Measurements from ENCODE around the gene SDF2. TPM values are rescaled to one million over a fixed set of nuclear protein-coding genes. Genes with fewer than 3 reads are reported as not detected.

Gene SDF2
- total RNA-seq, 1 experiment from 2014 or later = 39.7 TPM

DNA sequence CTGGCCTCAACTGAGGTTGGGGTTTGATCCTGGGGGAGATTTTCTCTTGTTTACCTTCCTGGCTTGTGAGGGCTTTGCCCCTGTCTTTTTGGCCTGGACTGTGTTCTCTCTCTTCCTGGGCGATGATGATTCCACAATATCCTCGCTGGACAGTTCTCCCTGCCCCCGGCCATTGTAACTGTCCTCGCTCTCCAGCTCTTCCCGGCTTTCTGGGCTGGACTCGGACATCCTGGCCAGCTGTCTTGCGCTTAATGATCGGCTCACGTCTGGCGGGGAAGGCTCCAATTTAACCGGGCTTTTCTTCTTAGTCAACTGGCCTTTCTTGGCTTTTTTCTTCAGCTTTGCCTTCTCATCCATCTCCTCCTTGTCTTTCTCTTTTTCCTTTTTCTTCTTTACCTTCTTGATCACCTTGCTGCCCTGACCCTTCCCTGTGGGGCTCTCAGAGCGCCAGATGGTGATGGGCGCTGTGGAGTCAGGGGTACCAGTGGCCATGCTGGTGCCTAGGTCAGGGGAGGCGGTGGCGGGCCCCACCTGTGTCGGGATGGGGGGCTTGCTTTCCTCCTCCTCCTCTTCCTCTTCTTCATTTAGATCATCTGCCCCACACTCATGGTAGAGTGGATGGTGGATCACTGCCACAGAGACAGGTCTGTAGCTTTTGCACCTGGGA is 42.0 kb upstream of the SDF2 start:
- H3K4me2 ChIP-seq (ENCODE audit: low read depth, low read length, poor library complexity, severe bottlenecking) = no peak overlapping the region
- 0 out of 2 replicates have a peak, but pooled peaks cover 2% of the 10 kb centered on the region for H4K20me1 ChIP-seq (ENCODE audit: insufficient read depth, low read depth, low read length)
- no peaks in the 10 kb centered on the region for H3K4me1 ChIP-seq (ENCODE audit: low read length)
- H3K4me3 ChIP-seq (ENCODE audit: low read length) = no peak overlapping the region
- no peak for DNase-seq
- H3K9me3 ChIP-seq (ENCODE audit: low read length) = no peaks in the 10 kb centered on the region
- no peaks in the 10 kb centered on the region for H3K9me2 ChIP-seq (replicated peaks; ENCODE audit: insufficient read depth, low read length)
- no peaks in the 10 kb centered on the region for H3K79me2 ChIP-seq (ENCODE audit: low read length)
- H3K36me3 ChIP-seq (ENCODE audit: insufficient read depth, low read length) = peaks cover 30% of the 10 kb centered on the region; the same call in 1 of the 2 replicates
- H3K27me3 ChIP-seq (ENCODE audit: low read length) = no peaks in the 10 kb centered on the region
- no peak overlapping the region for H2AFZ ChIP-seq (ENCODE audit: low read length)
- no peak overlapping the region for H3K9ac ChIP-seq (ENCODE audit: low read length)
- no peak overlapping the region for H3K27ac ChIP-seq (ENCODE audit: low read length)

DNA sequence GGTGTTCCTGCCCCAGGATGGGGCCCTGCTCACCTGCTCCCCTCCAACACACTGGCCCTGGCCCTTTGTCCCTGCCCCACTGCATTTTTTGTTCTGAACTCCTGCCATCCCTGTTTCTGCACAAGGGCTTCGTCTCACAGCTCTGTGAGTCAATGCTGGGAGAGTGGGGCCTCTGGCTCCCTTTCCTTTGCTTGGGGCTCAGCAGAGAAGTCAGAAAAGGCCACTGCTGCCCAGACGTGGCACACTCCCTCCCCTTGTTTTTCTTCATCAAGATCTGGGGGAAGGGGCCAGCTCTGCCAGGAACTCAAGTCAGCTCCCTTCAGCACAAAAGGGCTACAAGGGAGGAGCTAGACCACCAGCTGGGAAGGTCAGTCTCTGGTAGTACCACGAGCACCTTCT is 41.0 kb upstream of the SDF2 start:
- no peak overlapping the region for H3K9ac ChIP-seq (ENCODE audit: low read length)
- H3K9me2 ChIP-seq (replicated peaks; ENCODE audit: insufficient read depth, low read length) = no peaks in the 10 kb centered on the region
- H3K9me3 ChIP-seq (ENCODE audit: low read length) = no peaks in the 10 kb centered on the region
- H3K27me3 ChIP-seq (ENCODE audit: low read length) = no peaks in the 10 kb centered on the region
- no peak for DNase-seq
- 0 out of 2 replicates have a peak, but pooled peaks cover 3% of the 10 kb centered on the region for H4K20me1 ChIP-seq (ENCODE audit: insufficient read depth, low read depth, low read length)
- no peaks in the 10 kb centered on the region for H3K79me2 ChIP-seq (ENCODE audit: low read length)
- no peak overlapping the region for H2AFZ ChIP-seq (ENCODE audit: low read length)
- no peak overlapping the region for H3K27ac ChIP-seq (ENCODE audit: low read length)
- peaks cover 39% of the 10 kb centered on the region; the same call in 1 of the 2 replicates for H3K36me3 ChIP-seq (ENCODE audit: insufficient read depth, low read length)
- H3K4me3 ChIP-seq (ENCODE audit: low read length) = no peak overlapping the region
- no peaks in the 10 kb centered on the region for H3K4me1 ChIP-seq (ENCODE audit: low read length)
- H3K4me2 ChIP-seq (ENCODE audit: low read depth, low read length, poor library complexity, severe bottlenecking) = no peak overlapping the region

DNA sequence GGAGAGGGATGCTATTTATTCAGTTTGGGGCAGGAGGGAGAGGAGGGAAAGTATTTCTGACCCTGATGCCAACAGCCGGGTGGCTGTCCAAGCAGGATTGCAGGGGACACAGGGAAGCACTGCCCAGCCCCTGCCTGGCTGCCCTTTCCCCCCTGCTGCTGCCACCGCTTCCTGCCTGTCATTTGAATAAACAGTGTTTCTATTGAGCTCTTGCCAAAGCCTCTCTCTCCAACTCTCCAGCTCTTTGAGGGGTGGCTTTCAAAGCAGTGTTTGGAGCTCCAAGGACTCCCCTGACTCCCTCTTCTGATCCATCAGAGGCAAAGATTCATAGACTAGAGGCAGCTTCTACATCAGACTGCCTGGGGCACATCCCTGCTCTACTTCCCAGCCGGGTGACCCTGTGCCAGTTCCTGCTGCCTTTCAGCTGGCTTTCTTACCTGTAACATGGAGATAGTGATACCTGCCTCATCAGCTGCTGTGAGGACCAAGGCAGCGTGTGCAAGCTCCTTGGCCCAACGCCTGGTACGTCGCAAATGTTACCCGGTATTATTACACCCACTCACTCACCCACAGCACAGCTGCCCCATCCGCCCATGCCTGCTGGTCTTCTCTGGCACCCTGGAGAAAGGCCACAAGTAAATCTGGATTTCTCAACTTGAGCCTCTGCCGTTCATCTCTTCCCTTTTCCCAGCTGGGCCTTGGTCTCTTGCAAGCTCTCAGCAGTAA is 40.5 kb upstream of the SDF2 start:
- Histone ChIP-seq H3K9me3 (ENCODE audit: low read length) (no peaks in the 10 kb centered on the region), H4K20me1 (ENCODE audit: insufficient read depth, low read depth, low read length) (0 out of 2 replicates have a peak, but pooled peaks cover 3% of the 10 kb centered on the region), H3K4me3 (ENCODE audit: low read length) (no peak overlapping the region), H3K27ac (ENCODE audit: low read length) (no peak overlapping the region), H3K4me1 (ENCODE audit: low read length) (no peaks in the 10 kb centered on the region), H3K9ac (ENCODE audit: low read length) (no peak overlapping the region), H3K4me2 (ENCODE audit: low read depth, low read length, poor library complexity, severe bottlenecking) (no peak overlapping the region), H2AFZ (ENCODE audit: low read length) (no peak overlapping the region), H3K36me3 (ENCODE audit: insufficient read depth, low read length) (peaks cover 44% of the 10 kb centered on the region; the same call in 1 of the 2 replicates), H3K27me3 (ENCODE audit: low read length) (no peaks in the 10 kb centered on the region), H3K9me2 (replicated peaks; ENCODE audit: insufficient read depth, low read length) (no peaks in the 10 kb centered on the region), H3K79me2 (ENCODE audit: low read length) (no peaks in the 10 kb centered on the region)
- DNase-seq = no peak

DNA sequence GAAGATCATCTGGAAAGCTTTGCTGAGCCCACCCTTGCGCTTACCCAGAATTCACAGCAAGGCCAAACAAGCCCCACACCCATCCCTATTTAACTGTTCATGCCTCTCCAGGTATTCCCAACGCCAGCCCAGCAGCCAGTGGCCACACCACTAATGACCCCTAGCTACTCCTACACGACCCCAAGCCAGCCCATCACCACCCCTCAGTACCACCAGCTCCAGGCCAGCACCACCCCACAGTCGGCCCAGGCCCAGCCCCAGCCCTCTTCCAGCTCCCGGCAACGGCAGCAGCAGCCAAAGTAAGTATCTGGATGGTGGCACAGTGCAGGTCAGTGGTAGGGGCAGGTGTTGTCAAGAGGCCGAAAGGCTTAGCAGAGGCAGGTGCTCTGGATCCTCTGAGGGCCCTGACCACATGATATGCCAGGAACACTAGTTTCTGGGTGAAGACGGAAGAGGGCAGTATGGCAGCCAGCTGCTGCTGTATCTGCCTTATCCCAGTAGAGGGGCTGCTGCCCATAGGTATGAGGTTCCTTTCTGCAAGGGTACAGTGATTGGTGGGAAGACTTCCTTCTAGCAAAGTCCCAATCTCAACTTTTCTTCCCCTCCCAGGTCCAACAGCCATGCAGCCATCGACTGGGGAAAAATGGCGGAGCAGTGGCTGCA is 39.3 kb upstream of the SDF2 start:
- Histone ChIP-seq H3K9me2 (replicated peaks; ENCODE audit: insufficient read depth, low read length) (no peaks in the 10 kb centered on the region), H2AFZ (ENCODE audit: low read length) (no peak overlapping the region), H4K20me1 (ENCODE audit: insufficient read depth, low read depth, low read length) (0 out of 2 replicates have a peak, but pooled peaks cover 3% of the 10 kb centered on the region), H3K9me3 (ENCODE audit: low read length) (no peaks in the 10 kb centered on the region), H3K27me3 (ENCODE audit: low read length) (no peaks in the 10 kb centered on the region), H3K79me2 (ENCODE audit: low read length) (no peaks in the 10 kb centered on the region), H3K36me3 (ENCODE audit: insufficient read depth, low read length) (peaks cover 49% of the 10 kb centered on the region; the same call in 1 of the 2 replicates), H3K9ac (ENCODE audit: low read length) (no peak overlapping the region), H3K4me2 (ENCODE audit: low read depth, low read length, poor library complexity, severe bottlenecking) (no peak overlapping the region), H3K27ac (ENCODE audit: low read length) (no peak overlapping the region), H3K4me1 (ENCODE audit: low read length) (no peaks in the 10 kb centered on the region), H3K4me3 (ENCODE audit: low read length) (no peak overlapping the region)
- no peak for DNase-seq

DNA sequence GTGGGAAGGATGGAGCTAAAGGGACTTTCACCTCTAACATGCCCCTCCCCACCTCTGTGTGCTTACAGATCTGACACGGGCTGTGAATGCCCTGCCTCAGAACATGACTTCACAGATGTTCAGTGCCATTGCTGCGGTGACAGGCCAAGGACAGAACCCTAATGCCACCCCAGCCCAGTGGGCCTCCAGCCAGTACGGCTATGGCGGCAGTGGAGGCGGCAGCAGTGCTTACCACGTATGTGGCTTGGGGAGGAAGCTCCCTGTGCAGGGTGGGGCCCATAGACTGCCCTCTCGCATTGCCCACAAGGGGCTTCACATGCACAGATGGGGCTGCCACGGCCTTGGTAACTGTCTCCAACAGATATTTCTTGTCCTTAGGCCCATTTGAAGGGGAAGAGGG is 38.6 kb upstream of the SDF2 start:
- DNase-seq = no peak
- Histone ChIP-seq H3K27ac (ENCODE audit: low read length) (no peak overlapping the region), H3K79me2 (ENCODE audit: low read length) (no peaks in the 10 kb centered on the region), H3K9me2 (replicated peaks; ENCODE audit: insufficient read depth, low read length) (no peaks in the 10 kb centered on the region), H4K20me1 (ENCODE audit: insufficient read depth, low read depth, low read length) (0 out of 2 replicates have a peak, but pooled peaks cover 3% of the 10 kb centered on the region), H3K27me3 (ENCODE audit: low read length) (no peaks in the 10 kb centered on the region), H3K9me3 (ENCODE audit: low read length) (no peaks in the 10 kb centered on the region), H3K36me3 (ENCODE audit: insufficient read depth, low read length) (peaks cover 53% of the 10 kb centered on the region), H2AFZ (ENCODE audit: low read length) (no peak overlapping the region), H3K4me2 (ENCODE audit: low read depth, low read length, poor library complexity, severe bottlenecking) (no peak overlapping the region), H3K9ac (ENCODE audit: low read length) (no peak overlapping the region), H3K4me1 (ENCODE audit: low read length) (no peaks in the 10 kb centered on the region), H3K4me3 (ENCODE audit: low read length) (no peak overlapping the region)

DNA sequence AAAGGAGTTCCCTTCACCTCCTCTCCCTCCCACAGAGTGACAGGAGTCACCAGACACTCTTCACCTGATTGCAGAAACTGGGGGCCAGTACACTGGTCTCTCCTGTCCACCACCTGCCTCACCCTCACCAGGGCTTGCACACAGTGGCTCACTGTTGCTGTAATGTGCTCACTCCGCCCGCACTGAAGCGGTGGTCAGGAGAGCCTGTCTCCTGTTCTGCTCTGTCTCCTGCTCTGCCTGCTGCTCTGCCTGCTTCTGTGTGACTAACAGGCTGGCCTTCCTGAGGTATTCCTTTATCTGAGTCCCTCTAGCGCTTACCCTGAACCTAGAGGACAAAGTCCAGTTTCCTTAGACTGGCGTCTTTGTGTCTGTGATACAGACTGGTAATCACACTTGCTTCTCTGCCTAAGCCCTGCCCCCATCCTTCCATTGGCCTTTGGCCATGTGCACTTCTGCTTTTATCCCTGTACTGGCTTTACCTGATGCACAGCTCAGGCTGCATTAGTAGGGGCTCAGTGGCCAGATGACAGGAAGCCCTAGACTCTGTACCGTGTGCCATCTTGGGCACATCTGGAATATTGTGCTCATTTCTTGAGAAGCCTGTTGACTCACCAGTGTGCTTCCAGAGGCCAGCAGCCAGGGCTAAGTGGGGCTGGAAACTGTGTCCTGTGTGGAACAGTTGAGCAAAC is 36.7 kb upstream of the SDF2 start:
- H3K27me3 ChIP-seq (ENCODE audit: low read length) = no peaks in the 10 kb centered on the region
- no peak overlapping the region for H3K27ac ChIP-seq (ENCODE audit: low read length)
- no peak overlapping the region for H3K9ac ChIP-seq (ENCODE audit: low read length)

DNA sequence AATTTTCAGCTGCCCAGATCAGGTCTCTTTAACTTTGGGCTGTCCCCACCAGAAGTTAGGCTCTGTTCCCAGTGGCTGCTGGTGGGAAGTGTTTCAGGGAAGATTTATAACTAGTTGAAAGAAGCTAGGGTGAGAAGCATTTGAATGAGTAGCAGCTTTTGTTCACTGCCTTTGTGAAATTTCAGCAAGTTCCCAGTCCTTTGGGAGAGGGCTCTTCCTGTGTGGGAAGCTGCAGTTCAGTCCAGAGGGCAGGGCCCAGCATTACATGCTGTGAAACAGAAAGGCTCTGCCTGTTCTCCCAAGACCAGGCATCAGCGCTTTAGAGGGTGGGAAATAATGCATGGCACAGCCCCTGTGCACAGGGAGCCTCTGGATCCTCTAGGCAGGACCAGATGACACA is 32.2 kb upstream of the SDF2 start:
- Histone ChIP-seq H3K27ac (ENCODE audit: low read length) (no peak overlapping the region), H3K27me3 (ENCODE audit: low read length) (no peaks in the 10 kb centered on the region), H3K9ac (ENCODE audit: low read length) (no peak overlapping the region), H4K20me1 (ENCODE audit: insufficient read depth, low read depth, low read length) (0 out of 2 replicates have a peak, but pooled peaks cover 13% of the 10 kb centered on the region), H3K4me2 (ENCODE audit: low read depth, low read length, poor library complexity, severe bottlenecking) (no peak overlapping the region), H3K4me3 (ENCODE audit: low read length) (no peak overlapping the region), H3K36me3 (ENCODE audit: insufficient read depth, low read length) (peaks cover 58% of the 10 kb centered on the region), H3K79me2 (ENCODE audit: low read length) (no peaks in the 10 kb centered on the region; the same call in 1 of the 2 replicates), H3K4me1 (ENCODE audit: low read length) (no peaks in the 10 kb centered on the region), H3K9me3 (ENCODE audit: low read length) (no peaks in the 10 kb centered on the region), H3K9me2 (replicated peaks; ENCODE audit: insufficient read depth, low read length) (no peaks in the 10 kb centered on the region), H2AFZ (ENCODE audit: low read length) (no peak overlapping the region)
- no peak for DNase-seq

More for the DNA sequence above, 36.7 kb upstream of the SDF2 start:
- H3K4me1 ChIP-seq (ENCODE audit: low read length) = no peaks in the 10 kb centered on the region
- H3K9me3 ChIP-seq (ENCODE audit: low read length) = no peaks in the 10 kb centered on the region
- H3K36me3 ChIP-seq (ENCODE audit: insufficient read depth, low read length) = peaks cover 65% of the 10 kb centered on the region
- H4K20me1 ChIP-seq (ENCODE audit: insufficient read depth, low read depth, low read length) = 0 out of 2 replicates have a peak, but pooled peaks cover 6% of the 10 kb centered on the region
- no peak overlapping the region for H2AFZ ChIP-seq (ENCODE audit: low read length)
- H3K4me3 ChIP-seq (ENCODE audit: low read length) = no peak overlapping the region
- no peaks in the 10 kb centered on the region for H3K9me2 ChIP-seq (replicated peaks; ENCODE audit: insufficient read depth, low read length)
- H3K79me2 ChIP-seq (ENCODE audit: low read length) = no peaks in the 10 kb centered on the region
- no peak overlapping the region for H3K4me2 ChIP-seq (ENCODE audit: low read depth, low read length, poor library complexity, severe bottlenecking)
- no peak for DNase-seq

Measured in Karpas-422 (cell line).